SIG-M5 treated with dmso at 0.1 percent for 504 hours (cell line): ENCODE measurements around the gene TRIM41.

Source experiments
- DNase-seq: peaks from one replicate; lab custom pipeline; 2025; ENCODE audit not compliant: unreplicated experiment; lab: John Stamatoyannopoulos, UW

The TRIM41 gene

GRCh38 chr5:181231432-181231831, 8.4 kb downstream of the TRIM41 start:
- DNase-seq, result no peak

- DNase-seq, result no peak
Measured at GRCh38 chr5:181232593-181232992, 9.5 kb downstream of the TRIM41 start.

- DNase-seq, result no peak
Measured at GRCh38 chr5:181233088-181233800, 10.2 kb downstream of the TRIM41 start.

GRCh38 chr5:181233801-181234454, 10.8 kb downstream of the TRIM41 start:
- no peak for DNase-seq

GRCh38 chr5:181234455-181235306, 11.6 kb downstream of the TRIM41 start:
- no peak for DNase-seq

GRCh38 chr5:181235323-181235688, 12.2 kb downstream of the TRIM41 start:
- no peak for DNase-seq

- DNase-seq, result no peak
Measured at GRCh38 chr5:181235689-181236366, 12.7 kb downstream of the TRIM41 start.

- DNase-seq, result no peak
Measured at GRCh38 chr5:181236471-181236870, 13.4 kb downstream of the TRIM41 start.

- DNase-seq, result no peak
Measured at GRCh38 chr5:181236954-181237641, 14.0 kb downstream of the TRIM41 start.

GRCh38 chr5:181237729-181238385, 14.8 kb downstream of the TRIM41 start:
- no peak for DNase-seq

GRCh38 chr5:181239062-181239663, 16.1 kb downstream of the TRIM41 start:
- DNase-seq, result no peak

GRCh38 chr5:181241393-181241975, 18.4 kb downstream of the TRIM41 start:
- no peak for DNase-seq

- DNase-seq, result no peak
Measured at GRCh38 chr5:181242031-181242451, 19.0 kb downstream of the TRIM41 start.

- DNase-seq, result no peak
Measured at GRCh38 chr5:181243018-181243563, 20.0 kb downstream of the TRIM41 start.

- DNase-seq, result no peak
Measured at GRCh38 chr5:181243564-181244343, 20.7 kb downstream of the TRIM41 start, which contains the start of gene RACK1. RACK1 (minus strand) TSS chr5:181243906; CDS start chr5:181243800, 106 bp downstream.

GRCh38 chr5:181245427-181246275, 22.6 kb downstream of the TRIM41 start:
- DNase-seq, result no peak
